GM18870 (cell line): ENCODE results near the gene CYTH4.
"Not testable (repeated sequence)": the region's sequence is repeated elsewhere in the genome, so short reads cannot be mapped to it uniquely, and the experiment has no call there.

Source experiments
- ATAC-seq: cut with Tn5 transposase; IDR thresholded peaks from one replicate; pipeline ENCODE4 v1.9.1; 2021; ENCODE audit warnings: moderate library complexity; ENCODE audit not compliant: unreplicated experiment

Gene CYTH4

DNA sequence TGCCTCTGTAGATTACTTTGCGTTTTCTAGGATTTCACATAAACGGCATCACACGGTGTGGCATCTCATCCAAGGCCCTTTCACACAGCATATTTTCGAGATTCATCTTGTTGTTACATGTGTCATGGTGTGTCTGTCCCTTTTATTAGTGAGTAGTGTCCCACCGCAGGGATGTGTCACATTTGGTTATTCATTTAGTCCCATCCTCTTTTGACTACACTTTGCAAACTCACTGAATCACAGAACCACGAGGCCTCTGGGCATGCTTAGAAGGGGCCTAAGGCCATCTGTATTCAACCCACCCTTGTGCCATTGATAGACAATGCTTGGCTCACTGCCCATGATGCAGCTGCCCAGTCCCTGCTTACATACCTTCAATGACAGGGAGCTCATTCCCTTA lies 34.1 kb upstream of the CYTH4 start:
- no peak for ATAC-seq

GRCh38 chr22:37249986-37250385 lies 32.3 kb upstream of the CYTH4 start:
- no peak for ATAC-seq

DNA sequence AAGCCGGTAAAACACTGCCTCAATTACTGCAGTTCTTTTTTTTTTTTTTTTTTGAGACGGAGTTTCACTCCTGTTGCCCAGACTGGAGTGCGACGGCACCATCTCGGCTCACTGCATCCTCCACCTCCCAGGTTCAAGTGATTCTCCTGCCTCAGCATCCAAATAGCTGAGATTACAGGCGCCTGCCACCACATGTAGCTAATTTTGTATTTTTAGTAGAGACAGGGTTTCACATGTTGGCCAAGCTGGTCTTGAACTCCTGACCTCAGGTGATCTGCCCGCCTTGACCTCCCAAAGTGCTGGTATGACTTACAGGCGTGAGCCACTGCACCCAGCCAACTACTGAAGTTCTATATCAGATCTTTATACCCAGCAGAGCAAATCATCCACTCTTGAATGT lies 30.5 kb upstream of the CYTH4 start:
- ATAC-seq, result not testable (repeated sequence)

DNA sequence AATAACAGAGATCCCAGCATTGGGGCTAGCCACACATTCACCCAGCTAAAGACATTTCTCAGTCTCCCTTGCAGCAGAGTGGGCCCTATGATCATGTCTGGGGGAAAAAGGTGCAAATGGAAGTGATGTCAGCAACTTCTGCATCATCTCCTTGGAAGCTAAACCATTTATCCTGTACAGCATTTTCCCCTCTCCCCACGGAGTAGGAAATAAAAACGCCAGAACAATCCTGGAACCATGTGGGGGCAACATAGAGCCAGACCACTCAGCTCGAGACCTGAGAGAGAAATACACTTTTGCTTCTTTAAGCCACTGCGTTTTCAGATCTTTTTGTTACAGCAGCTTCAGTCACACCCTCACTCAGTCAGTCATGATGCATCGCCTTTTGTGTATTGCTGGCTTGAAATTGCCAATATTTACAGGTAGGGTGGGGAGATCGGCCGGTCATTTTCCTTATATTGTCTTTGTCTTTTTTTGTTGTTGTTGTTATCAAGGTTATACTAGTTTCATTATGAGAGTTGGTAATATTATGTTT lies 29.1 kb upstream of the CYTH4 start:
- ATAC-seq, result no peak

- no peak for ATAC-seq
Measured at GRCh38 chr22:37254209-37254866, 28.0 kb upstream of the CYTH4 start.

GRCh38 chr22:37254867-37255233 lies 27.5 kb upstream of the CYTH4 start:
- no peak for ATAC-seq

DNA sequence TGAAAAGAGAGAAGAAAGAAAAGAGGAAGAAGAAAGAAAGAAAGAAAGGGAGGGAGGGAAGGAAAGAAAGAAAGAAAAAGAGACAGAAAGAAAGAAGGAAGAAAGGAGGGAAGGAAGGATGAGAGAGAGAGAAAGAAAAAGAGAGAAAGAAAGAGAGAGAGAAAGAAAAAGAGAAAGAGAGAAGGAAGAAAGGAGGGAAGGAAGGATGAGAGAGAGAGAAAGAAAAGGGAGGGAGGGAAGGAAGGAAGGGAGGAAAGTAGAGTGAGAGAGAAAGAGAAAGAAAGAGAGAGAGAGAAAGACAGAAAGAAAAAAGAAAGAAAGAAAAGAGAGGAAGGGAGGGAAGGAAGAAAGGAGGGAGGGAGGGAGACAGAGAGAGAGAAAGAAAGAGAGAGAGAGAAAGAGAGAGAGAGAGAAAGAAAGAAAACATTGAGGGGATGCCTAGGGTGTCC lies 26.7 kb upstream of the CYTH4 start:
- no peak for ATAC-seq

GRCh38 chr22:37256075-37256726 lies 26.1 kb upstream of the CYTH4 start:
- no peak for ATAC-seq

DNA sequence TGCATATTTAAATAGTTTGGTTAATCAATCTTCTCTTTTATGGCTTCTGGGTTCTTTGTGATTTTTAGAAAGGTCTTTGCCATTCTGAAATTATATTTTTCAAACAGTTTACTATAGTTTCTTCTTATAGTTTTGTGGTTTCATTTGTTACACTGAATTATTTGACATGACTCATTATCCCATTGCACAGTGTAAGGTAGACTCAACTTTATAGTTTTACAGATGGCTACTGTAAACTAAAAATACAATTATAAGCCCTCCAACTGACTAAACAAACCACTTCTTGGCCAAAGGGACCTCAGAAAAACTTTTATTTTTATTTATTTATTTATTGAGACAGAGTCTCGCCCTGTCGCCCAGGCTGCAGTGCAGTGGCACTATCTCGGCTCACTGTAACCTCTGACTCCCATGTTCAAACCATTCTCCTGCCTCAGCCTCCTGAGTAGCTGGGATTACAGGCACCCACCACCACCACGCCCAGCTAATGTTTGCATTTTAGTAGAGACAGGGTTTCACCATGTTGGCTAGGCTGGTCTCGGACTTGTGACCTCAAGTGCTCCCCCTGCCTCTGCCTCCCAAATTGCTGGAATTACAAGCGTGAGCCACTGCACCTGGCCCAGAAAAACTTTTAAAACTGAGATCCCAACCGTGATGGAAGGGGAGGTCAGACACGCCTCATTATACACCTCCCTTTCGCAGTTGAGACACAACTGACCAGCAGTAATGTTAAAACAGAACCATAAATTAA lies 24.1 kb upstream of the CYTH4 start:
- ATAC-seq, result no peak

- no peak for ATAC-seq
Measured at GRCh38 chr22:37258753-37259401, 23.4 kb upstream of the CYTH4 start.

DNA sequence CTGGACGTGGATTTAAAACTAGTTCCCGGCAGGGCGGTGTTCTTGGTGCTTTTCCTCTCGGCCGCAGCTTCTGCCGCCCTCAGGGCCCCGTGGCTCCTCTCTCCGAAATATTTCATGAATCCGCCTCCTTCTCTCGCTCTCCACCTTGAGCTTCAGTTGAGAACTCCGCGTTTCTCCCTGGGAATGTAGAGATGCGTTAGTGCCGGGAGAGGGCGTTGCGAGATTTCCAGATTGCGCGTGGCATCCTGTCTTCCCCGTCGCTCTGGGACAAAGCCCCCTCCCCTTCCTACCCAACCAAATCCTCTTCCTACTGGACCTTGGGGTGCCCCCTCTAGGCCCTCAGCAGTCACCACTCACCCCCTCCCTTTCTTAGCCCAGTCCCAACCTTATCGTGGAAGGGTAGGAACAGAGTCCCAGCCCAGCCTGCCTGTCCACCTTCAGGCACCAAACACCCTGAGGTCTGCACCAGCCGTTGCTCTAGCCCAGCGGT lies 22.7 kb upstream of the CYTH4 start:
- no peak for ATAC-seq

DNA sequence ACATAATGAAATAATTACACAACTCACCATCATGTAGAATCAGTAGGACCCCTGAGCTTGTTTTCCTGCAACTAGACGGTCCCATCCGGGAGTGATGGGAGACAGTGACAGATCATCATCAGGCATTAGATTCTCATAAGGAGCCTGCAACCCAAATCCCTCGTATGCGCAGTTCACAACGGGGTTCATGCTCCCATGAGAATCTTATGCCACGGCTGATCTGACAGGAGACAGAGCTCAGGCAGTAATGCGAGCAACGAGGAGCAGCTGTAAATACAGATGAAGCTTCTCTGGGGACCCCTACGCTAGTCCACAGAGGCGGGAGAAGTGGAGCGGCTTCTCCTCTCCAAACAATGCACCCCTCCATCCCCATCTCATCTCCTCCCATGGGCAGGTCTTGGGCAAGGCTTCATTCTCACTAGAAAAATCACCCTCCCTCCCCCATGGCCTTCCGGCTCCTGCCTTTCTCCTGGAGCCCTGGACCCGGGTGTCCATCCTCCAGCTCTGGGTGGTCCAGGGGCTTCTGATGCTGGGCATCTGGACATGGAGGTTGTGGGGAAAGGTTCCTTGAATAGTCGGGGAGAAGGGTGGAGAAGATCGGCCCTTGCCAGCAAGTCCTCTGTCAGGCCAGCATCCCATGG lies 22.0 kb upstream of the CYTH4 start:
- ATAC-seq, result no peak

DNA sequence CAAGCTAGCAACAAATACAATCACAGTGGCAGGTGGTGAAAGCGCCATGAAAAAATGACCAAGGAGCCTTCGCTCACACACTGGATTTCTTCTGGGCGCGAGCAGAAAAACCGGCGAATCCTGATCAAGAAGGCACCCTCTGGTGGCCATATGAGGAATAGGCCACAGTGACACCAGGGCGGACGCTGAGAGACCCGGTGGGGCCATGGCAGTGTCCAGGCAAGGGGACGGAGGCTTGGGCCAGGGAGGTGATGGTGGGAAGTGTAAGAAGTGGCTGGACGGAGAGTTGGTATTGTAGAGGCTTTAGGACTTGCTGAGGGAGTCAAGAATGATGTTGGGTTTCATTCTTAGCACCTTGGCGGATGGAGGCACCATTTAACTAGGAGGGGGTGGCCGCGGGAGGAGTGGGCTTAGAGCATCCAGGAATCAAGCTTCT lies 21.4 kb upstream of the CYTH4 start:
- ATAC-seq, result no peak

GRCh38 chr22:37262346-37262745 lies 20.0 kb upstream of the CYTH4 start:
- no peak for ATAC-seq

DNA sequence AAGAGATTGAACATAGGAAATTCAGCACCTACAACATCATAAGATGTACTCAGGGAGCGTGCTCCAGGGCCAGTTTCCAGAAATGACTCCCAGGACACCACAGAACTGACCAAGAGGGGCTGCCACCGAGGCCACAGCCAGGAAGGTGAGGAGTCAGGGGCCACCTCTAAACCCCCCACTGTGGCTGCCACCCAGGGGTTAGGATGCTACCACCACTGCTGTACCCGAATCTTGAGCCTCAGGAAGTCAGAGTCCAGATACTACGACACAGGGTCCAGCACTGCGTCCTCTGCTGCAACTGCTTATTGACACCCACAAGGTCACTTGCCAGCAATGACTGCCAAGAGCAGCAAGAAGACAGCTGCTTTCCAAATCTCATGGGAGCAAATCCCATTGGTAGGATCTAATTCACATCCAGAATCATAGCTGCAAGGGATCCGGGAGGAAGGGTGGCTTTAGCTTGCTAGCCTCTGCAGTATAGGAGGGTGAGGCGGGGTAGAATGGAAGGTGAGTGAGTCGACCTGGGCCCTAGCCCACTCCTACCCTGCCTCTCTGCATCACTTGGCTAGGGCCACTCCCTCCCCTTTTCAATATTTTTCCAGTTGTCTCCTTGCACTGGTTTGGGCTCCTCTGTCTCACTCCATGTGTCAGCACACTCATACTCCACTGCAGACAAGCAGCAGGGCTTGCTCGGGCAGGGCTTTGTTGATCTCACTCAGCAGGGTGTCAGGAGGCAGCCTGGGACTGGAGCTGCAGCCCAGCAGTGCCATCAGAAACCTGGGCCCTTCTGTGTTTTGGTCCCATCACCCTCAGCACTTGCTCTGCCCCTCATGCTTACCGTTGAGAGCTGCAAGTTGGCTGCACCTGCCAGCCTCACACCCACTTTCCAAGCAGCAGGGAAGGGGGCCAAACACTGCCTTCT lies 18.1 kb upstream of the CYTH4 start:
- no peak for ATAC-seq

- ATAC-seq, result no peak
Measured at GRCh38 chr22:37266581-37267134, 15.7 kb upstream of the CYTH4 start.

DNA sequence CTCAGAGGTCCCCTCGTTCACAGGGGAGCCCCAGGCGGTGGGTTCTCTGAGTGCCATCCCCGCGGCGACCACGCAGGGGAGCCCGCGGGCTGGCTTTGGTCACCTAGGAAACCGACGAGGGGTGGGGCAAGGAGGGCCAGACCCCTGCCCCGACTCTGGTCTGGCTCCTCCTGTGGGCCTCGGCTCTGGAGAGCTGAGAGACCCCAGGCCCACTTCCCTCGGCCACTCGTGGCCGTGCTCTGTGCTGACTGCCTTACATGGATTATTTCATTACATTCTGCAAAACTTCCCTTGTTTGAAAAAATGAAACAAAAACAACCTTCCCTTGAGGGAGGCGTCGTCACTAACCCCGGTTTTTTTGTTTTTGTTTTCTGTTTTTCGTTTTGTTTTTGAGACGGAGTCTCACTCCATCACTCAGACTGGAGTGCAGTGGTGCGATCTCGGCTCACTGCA lies 15.1 kb upstream of the CYTH4 start:
- no peak for ATAC-seq

GRCh38 chr22:37267661-37268413 lies 14.5 kb upstream of the CYTH4 start:
- ATAC-seq, result no peak
